OCI-LY3 (cell line): ENCODE measurements around the gene HYPK.

Experiments used
- EZH2phosphoT487 ChIP-seq: fragments of 200-600 bp; shearing (Covaris generic); IDR thresholded peaks from 2 replicates; pipeline ENCODE4 v1.6.1; 2018; ENCODE audit warnings: antibody characterized with exemption, mixed run types, low read depth
- TF ChIP-seq, protein P1 (sequence below): fragments of 200-600, 300-600 bp; sonication (generic); IDR thresholded peaks from 2 replicates; pipeline ENCODE4 v1.5.1; 2014; ENCODE audit warnings: antibody characterized with exemption, low read length, low read depth

GRCh38 chr15:43772624-43773023 is 27.8 kb upstream of the HYPK start:
- TF ChIP-seq, protein P1, sequence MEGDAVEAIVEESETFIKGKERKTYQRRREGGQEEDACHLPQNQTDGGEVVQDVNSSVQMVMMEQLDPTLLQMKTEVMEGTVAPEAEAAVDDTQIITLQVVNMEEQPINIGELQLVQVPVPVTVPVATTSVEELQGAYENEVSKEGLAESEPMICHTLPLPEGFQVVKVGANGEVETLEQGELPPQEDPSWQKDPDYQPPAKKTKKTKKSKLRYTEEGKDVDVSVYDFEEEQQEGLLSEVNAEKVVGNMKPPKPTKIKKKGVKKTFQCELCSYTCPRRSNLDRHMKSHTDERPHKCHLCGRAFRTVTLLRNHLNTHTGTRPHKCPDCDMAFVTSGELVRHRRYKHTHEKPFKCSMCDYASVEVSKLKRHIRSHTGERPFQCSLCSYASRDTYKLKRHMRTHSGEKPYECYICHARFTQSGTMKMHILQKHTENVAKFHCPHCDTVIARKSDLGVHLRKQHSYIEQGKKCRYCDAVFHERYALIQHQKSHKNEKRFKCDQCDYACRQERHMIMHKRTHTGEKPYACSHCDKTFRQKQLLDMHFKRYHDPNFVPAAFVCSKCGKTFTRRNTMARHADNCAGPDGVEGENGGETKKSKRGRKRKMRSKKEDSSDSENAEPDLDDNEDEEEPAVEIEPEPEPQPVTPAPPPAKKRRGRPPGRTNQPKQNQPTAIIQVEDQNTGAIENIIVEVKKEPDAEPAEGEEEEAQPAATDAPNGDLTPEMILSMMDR: no peak
- TF ChIP-seq EZH2phosphoT487: no peak
